C4-2B (cell line): Measurements from ENCODE around the gene SLC9A6.

Experiments used
- ZFX ChIP-seq: fragments of 450-650 bp; IDR thresholded peaks from 2 replicates; pipeline ENCODE4 v1.6.1; 2017
- TF ChIP-seq, protein P1 (sequence below): fragments of 450-650 bp; conservative IDR thresholded peaks from 2 replicates; pipeline ENCODE4 v1.5.1; 2017; ENCODE audit warnings: mild to moderate bottlenecking

DNA sequence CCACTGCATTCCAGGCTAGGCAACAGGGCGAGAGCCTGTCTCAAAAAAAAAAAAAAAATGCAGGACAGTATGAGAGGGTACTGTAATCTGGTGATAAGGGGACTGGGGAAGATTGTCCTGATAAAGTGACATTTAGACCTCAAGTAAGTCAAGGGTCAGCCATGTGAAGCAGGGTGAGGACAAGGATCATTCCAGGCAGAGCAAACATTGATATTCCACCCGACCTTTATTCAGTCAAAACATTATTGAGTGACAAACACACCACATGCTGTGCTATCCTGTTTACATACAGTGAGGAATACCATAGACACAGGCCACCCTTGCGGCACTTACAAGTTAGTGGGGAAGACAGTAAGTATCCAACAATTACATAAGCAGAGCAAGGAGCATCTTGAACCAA lies 64.4 kb downstream of the SLC9A6 start:
- TF ChIP-seq, protein P1, sequence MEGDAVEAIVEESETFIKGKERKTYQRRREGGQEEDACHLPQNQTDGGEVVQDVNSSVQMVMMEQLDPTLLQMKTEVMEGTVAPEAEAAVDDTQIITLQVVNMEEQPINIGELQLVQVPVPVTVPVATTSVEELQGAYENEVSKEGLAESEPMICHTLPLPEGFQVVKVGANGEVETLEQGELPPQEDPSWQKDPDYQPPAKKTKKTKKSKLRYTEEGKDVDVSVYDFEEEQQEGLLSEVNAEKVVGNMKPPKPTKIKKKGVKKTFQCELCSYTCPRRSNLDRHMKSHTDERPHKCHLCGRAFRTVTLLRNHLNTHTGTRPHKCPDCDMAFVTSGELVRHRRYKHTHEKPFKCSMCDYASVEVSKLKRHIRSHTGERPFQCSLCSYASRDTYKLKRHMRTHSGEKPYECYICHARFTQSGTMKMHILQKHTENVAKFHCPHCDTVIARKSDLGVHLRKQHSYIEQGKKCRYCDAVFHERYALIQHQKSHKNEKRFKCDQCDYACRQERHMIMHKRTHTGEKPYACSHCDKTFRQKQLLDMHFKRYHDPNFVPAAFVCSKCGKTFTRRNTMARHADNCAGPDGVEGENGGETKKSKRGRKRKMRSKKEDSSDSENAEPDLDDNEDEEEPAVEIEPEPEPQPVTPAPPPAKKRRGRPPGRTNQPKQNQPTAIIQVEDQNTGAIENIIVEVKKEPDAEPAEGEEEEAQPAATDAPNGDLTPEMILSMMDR, result no peak
- no peak for TF ChIP-seq ZFX
